Tibial nerve (tissue), 4 donors: Measurements from ENCODE around the gene GINS2. TPM values are rescaled to one million over a fixed set of nuclear protein-coding genes. Genes with fewer than 3 reads are reported as not detected.

Experiments
- DNase-seq, 2 donors: peaks; one replicate each; pipeline ENCODE4 v3.0.0-alpha.2; 2019; ENCODE audit warnings: low spot score in 2 of 2
- H3K27ac ChIP-seq, 4 donors: fragments of 200-600 bp; sonication (generic) in 3 of 4; one replicate each; pipeline ENCODE4 v1.5.1; 2017 to 2019; ENCODE audit warnings: mild to moderate bottlenecking in 1 of 4
- H3K27me3 ChIP-seq, 2 donors: fragments of 200-600 bp; sonication (generic) in 1 of 2; one replicate each; pipeline versions ENCODE4 v1.5.1 to v1.6.0; 2017 to 2019
- H3K36me3 ChIP-seq, 3 donors: fragments of 200-600 bp; sonication (generic); one replicate each; pipeline ENCODE4 v1.5.1; 2018 to 2019
- H3K4me1 ChIP-seq, 4 donors: fragments of 200-600 bp; sonication (generic) in 3 of 4; one replicate each; pipeline ENCODE4 v1.5.1; 2017 to 2019
- H3K4me3 ChIP-seq, 4 donors: fragments of 200-600 bp; sonication (generic) in 3 of 4; one replicate each; pipeline ENCODE4 v1.5.1; 2017 to 2019; ENCODE audit warnings: mild to moderate bottlenecking in 1 of 4, moderate library complexity in 1 of 4
- H3K9me3 ChIP-seq, 4 donors: fragments of 200-600 bp; sonication (generic) in 3 of 4; one replicate each; pipeline ENCODE4 v1.5.1; 2017 to 2019
- CTCF ChIP-seq, 5 experiments: fragments of 200-600 bp in 3 of 5; fragments of 450-650 bp in 2 of 5; sonication (generic) in 3 of 5; IDR thresholded peaks; one replicate each; pipeline ENCODE4 v1.5.1; 2016 to 2019; ENCODE audit warnings: antibody characterized with exemption in 5 of 5, mild to moderate bottlenecking in 3 of 5, moderate library complexity in 2 of 5
- EP300 ChIP-seq, 2 donors: sonication (generic); formaldehyde crosslinking; IDR thresholded peaks; one replicate each; pipeline ENCODE4 v1.6.1; 2017; ENCODE audit warnings: antibody characterized with exemption in 2 of 2, mild to moderate bottlenecking in 1 of 2
- POLR2A ChIP-seq, 2 donors: fragments of 450-650 bp; IDR thresholded peaks; one replicate each; pipeline ENCODE4 v1.6.1; 2017; ENCODE audit warnings: antibody characterized with exemption in 2 of 2, mild to moderate bottlenecking in 2 of 2, moderate library complexity in 2 of 2
- WGBS, 2 donors: methylation state at CpG; one replicate each; pipeline ENCODE4 v1.1.5; 2018; 5-methylcytosine and 5-hydroxymethylcytosine counted together
- total RNA-seq, 4 donors: library from RNA; depleted of rRNA; stranded (reverse); fragments of >200 nt; gene quantifications; one replicate each; pipeline ENCODE4 v1.1.0, GENCODE V29; 2016

Gene GINS2
- total RNA-seq, 4 donors from 2014 or later, result 0.20 to 0.66 TPM; not detected in 2

GRCh38 chr16:85689950-85690320, 1.2 kb upstream of the GINS2 start:
- H3K4me3 ChIP-seq, result no peak overlapping the region
- H3K9me3 ChIP-seq, result no peaks in the 10 kb centered on the region
- peaks cover 0 to 22% (median 4%) of the 10 kb centered on the region in 4 donors for H3K4me1 ChIP-seq
- H3K27ac ChIP-seq, result no peak overlapping the region
- TF ChIP-seq POLR2A (IDR thresholded peaks at IDR 0.05), result no peak
- no peak for TF ChIP-seq EP300 (IDR thresholded peaks at IDR 0.05)
- no peak for TF ChIP-seq CTCF (IDR thresholded peaks at IDR 0.05)
- H3K36me3 ChIP-seq, result no peaks in the 10 kb centered on the region
- DNase-seq, result no peak
- peaks cover 0 to 4% of the 10 kb centered on the region in 2 donors for H3K27me3 ChIP-seq
- WGBS, 2 donors, result 43 to 53% methylated on average over 9 of the region's 9 CpGs

GRCh38 chr16:85689285-85689949, 663 bp upstream of the GINS2 start:
- no peak for TF ChIP-seq POLR2A (IDR thresholded peaks at IDR 0.05)
- no peak for TF ChIP-seq CTCF (IDR thresholded peaks at IDR 0.05)
- no peak for TF ChIP-seq EP300 (IDR thresholded peaks at IDR 0.05)
- no peaks in the 10 kb centered on the region for H3K36me3 ChIP-seq
- H3K4me1 ChIP-seq, result peaks cover 0 to 22% (median 4%) of the 10 kb centered on the region in 4 donors
- H3K27ac ChIP-seq, result no peak overlapping the region
- WGBS, 2 donors, result 38 to 40% methylated on average over 27 of the region's 27 CpGs
- no peak for DNase-seq
- H3K4me3 ChIP-seq, result peak overlapping the region; percentile 30 to 83 (median 56)
- no peaks in the 10 kb centered on the region for H3K27me3 ChIP-seq
- H3K9me3 ChIP-seq, result no peaks in the 10 kb centered on the region

GRCh38 chr16:85687651-85688471, 893 bp downstream of the GINS2 start:
- DNase-seq, result no peak
- WGBS, 2 donors, result 79 to 81% methylated on average over 48 of the region's 49 CpGs

GRCh38 chr16:85686912-85687591, 1.7 kb downstream of the GINS2 start:
- TF ChIP-seq POLR2A (IDR thresholded peaks at IDR 0.05) (no peak), CTCF (IDR thresholded peaks at IDR 0.05) (no peak), EP300 (IDR thresholded peaks at IDR 0.05) (no peak)
- DNase-seq, result no peak
- H3K9me3 ChIP-seq, result no peaks in the 10 kb centered on the region
- WGBS, 2 donors, result 82% methylated on average over 15 of the region's 15 CpGs
- H3K36me3 ChIP-seq, result no peaks in the 10 kb centered on the region
- H3K27me3 ChIP-seq, result no peaks in the 10 kb centered on the region
- H3K27ac ChIP-seq, result no peak overlapping the region
- peaks cover 0 to 22% (median 4%) of the 10 kb centered on the region in 4 donors for H3K4me1 ChIP-seq
- H3K4me3 ChIP-seq, result no peak overlapping the region

More at GRCh38 chr16:85687651-85688471, 893 bp downstream of the GINS2 start:
- Histone ChIP-seq H3K9me3 (no peaks in the 10 kb centered on the region), H3K4me3 (peak overlapping the region in 3 of 4 donors; percentile 56 to 83 (median 76)), H3K27me3 (no peaks in the 10 kb centered on the region), H3K27ac (no peak overlapping the region), H3K36me3 (no peaks in the 10 kb centered on the region), H3K4me1 (peaks cover 0 to 22% (median 4%) of the 10 kb centered on the region in 4 donors)
- no peak for TF ChIP-seq POLR2A (IDR thresholded peaks at IDR 0.05)
- TF ChIP-seq CTCF (IDR thresholded peaks at IDR 0.05), result no peak
- no peak for TF ChIP-seq EP300 (IDR thresholded peaks at IDR 0.05)
